GM12874 (cell line): Measurements from ENCODE around the gene POTEB2.
"Not testable (repeated sequence)": the region's sequence is repeated elsewhere in the genome, so short reads cannot be mapped to it uniquely, and the experiment has no call there.

Experiments used
- TF ChIP-seq, protein P1 (sequence below): IDR thresholded peaks from 2 replicates; pipeline ENCODE4 v1.5.1; 2011; ENCODE audit warnings: low read depth, mild to moderate bottlenecking, control low read depth, low read length, moderate library complexity; ENCODE audit not compliant: insufficient read depth

POTEB2 gene

DNA sequence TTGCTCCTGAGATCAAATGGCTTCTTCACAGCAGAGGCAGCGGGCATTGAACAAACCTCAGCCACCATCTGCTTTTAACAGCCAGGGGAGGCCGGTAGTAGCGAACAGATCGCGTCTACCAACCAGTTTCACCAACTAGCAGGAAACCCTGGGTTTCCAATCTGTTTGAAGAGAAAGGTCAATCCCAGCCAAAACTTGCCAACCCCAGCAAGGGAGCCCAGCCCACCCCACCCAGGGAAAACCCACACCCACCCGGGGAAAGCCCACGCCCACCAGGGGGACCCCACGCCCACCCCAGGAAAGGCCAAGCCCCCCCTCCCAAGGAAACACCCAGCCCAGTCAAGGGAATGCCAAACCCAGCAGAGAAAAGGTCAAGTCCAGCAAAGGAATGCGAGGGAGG, at the start of gene POTEB2:
Gene POTEB2, minus strand, starts transcription at position 101 of the 400 bp plus-strand sequence. Its CDS starts 33 bp downstream, at position 68.
- TF ChIP-seq, protein P1, sequence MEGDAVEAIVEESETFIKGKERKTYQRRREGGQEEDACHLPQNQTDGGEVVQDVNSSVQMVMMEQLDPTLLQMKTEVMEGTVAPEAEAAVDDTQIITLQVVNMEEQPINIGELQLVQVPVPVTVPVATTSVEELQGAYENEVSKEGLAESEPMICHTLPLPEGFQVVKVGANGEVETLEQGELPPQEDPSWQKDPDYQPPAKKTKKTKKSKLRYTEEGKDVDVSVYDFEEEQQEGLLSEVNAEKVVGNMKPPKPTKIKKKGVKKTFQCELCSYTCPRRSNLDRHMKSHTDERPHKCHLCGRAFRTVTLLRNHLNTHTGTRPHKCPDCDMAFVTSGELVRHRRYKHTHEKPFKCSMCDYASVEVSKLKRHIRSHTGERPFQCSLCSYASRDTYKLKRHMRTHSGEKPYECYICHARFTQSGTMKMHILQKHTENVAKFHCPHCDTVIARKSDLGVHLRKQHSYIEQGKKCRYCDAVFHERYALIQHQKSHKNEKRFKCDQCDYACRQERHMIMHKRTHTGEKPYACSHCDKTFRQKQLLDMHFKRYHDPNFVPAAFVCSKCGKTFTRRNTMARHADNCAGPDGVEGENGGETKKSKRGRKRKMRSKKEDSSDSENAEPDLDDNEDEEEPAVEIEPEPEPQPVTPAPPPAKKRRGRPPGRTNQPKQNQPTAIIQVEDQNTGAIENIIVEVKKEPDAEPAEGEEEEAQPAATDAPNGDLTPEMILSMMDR, result not testable (repeated sequence)
